Measurements from ENCODE around the gene POLQ. TPM values are rescaled to one million over a fixed set of nuclear protein-coding genes. Genes with fewer than 3 reads are reported as not detected.
"Not testable (repeated sequence)": the region's sequence is repeated elsewhere in the genome, so short reads cannot be mapped to it uniquely, and the experiment has no call there.

POLQ gene
- total RNA-seq, 1 donor from 2014 or later: 33.2 TPM

DNA sequence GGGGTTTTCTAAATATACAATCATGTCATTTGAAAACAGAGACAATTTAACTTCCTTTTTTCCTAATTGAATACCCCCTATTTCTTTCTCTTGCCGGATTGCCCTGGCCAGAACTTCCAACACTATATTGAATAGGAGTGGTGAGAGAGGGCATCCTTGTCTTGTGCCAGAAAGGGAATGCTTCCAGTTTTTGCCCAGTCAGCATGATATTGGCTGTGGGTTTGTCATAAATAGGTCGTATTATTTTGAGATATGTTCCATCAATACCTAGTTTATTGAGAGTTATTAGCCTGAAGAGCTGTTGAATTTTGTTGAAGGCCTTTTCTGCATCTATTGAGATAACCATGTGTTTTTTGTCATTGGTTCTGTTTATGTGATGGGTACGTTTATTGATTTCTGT lies 157.5 kb downstream of the POLQ start:
- H3K4me3 ChIP-seq; H4K20me1 ChIP-seq (ENCODE audit: low read depth); H3K36me3 ChIP-seq; H3F3A ChIP-seq (ENCODE audit: low read depth); H3K9me3 ChIP-seq (ENCODE audit: low read depth); H3K79me2 ChIP-seq (ENCODE audit: low read depth); H3K9ac ChIP-seq; H2AFZ ChIP-seq (replicated peaks); H3K9me3 Mint-ChIP-seq; H3K36me3 Mint-ChIP-seq; H3K27me3 Mint-ChIP-seq (ENCODE audit: insufficient read depth, low read depth); H3K4me1 ChIP-seq; H3K27ac ChIP-seq; DNase-seq (ENCODE audit: low spot score); H3K27ac Mint-ChIP-seq; H3K4me2 ChIP-seq; H3K4me1 Mint-ChIP-seq; H3K4me3 Mint-ChIP-seq; H3K27me3 ChIP-seq: not testable (repeated sequence)

Other genes with a start within 250 kb of the POLQ start
- not detected in 2 replicates for gene ARGFX, start 22.0 kb upstream of the POLQ start, total RNA-seq (ENCODE audit: low replicate concordance)
- gene FBXO40, start 47.4 kb upstream of the POLQ start, total RNA-seq (ENCODE audit: low replicate concordance): not detected in 2 replicates
- not detected in 2 replicates for gene HCLS1, start 114.9 kb upstream of the POLQ start, total RNA-seq (ENCODE audit: low replicate concordance)
- 35.2 and 52.5 TPM in 2 replicates for gene GOLGB1, start 203.8 kb upstream of the POLQ start, total RNA-seq (ENCODE audit: low replicate concordance)

All from neural progenitor cell (in vitro differentiated cells).